Lower lobe of right lung (tissue), 2 donors: ENCODE results near the gene SEC23B. TPM values are rescaled to one million over a fixed set of nuclear protein-coding genes. Genes with fewer than 3 reads are reported as not detected.

Source experiments
- ATAC-seq, 2 donors: fragments of 200-7000 bp; cut with Tn5 transposase; one replicate each; pipeline ENCODE4 v1.9.1; 2020 to 2022; ENCODE audit warnings: mild to moderate bottlenecking in 2 of 2, moderate library complexity in 2 of 2
- DNase-seq: peaks from one replicate; pipeline ENCODE4 v3.0.0-alpha.2; 2020
- H3K27ac ChIP-seq: fragments of 200-600 bp; one replicate; pipeline ENCODE4 v1.8.0; 2022
- H3K27me3 ChIP-seq: fragments of 200-600 bp; one replicate; pipeline ENCODE4 v1.8.0; 2022; ENCODE audit warnings: low read depth
- H3K36me3 ChIP-seq: fragments of 200-600 bp; one replicate; pipeline ENCODE4 v1.8.0; 2022; ENCODE audit warnings: mild to moderate bottlenecking
- H3K4me1 ChIP-seq: fragments of 200-600 bp; one replicate; pipeline ENCODE4 v1.8.0; 2022
- H3K4me3 ChIP-seq: fragments of 200-600 bp; one replicate; pipeline ENCODE4 v1.8.0; 2022; ENCODE audit warnings: mild to moderate bottlenecking
- H3K9me3 ChIP-seq: fragments of 200-600 bp; one replicate; pipeline ENCODE4 v1.8.0; 2022
- CTCF ChIP-seq: fragments of 200-600 bp; IDR thresholded peaks from one replicate; pipeline ENCODE4 v1.8.0; 2022; ENCODE audit warnings: antibody characterized with exemption, mild to moderate bottlenecking
- intact Hi-C: fragments of 100-400 bp; cut with DNase I; formaldehyde crosslinking; loops from one replicate; pipeline ENCODE4 v1.11.0; 2022
- total RNA-seq: library from RNA; stranded (reverse); fragmentation: NEBNext Ultra II Directional; extraction: Animal tissue kit (Norgen Biotek cat#: 25700); gene quantifications from one replicate; pipeline ENCODE4 v1.2.1, GENCODE V29; 2021
- donor health status: DM: no; HTN: yes; CAD: no; lungs with severe emphysema.

SEC23B gene
- total RNA-seq, 1 donor from 2014 or later: 51.2 TPM

GRCh38 chr20:18533978-18534644 lies 26.4 kb downstream of the SEC23B start:
- Histone ChIP-seq H3K27me3 (no peaks in the 10 kb centered on the region), H3K9me3 (no peaks in the 10 kb centered on the region), H3K4me1 (no peaks in the 10 kb centered on the region), H3K4me3 (no peak overlapping the region), H3K36me3 (peaks cover 92% of the 10 kb centered on the region), H3K27ac (no peak overlapping the region)
- intact Hi-C loops: no loop called here
- ATAC-seq (no peak), DNase-seq (no peak)
- TF ChIP-seq CTCF: no peak

GRCh38 chr20:18537651-18538050 lies 29.9 kb downstream of the SEC23B start:
- no peak for ATAC-seq
- no peak for TF ChIP-seq CTCF
- H3K27me3 ChIP-seq: no peaks in the 10 kb centered on the region
- no peak for DNase-seq
- no peak overlapping the region for H3K4me3 ChIP-seq
- no peak overlapping the region for H3K27ac ChIP-seq
- H3K36me3 ChIP-seq: peaks cover 88% of the 10 kb centered on the region
- H3K9me3 ChIP-seq: no peaks in the 10 kb centered on the region
- intact Hi-C loops: no loop called here
- H3K4me1 ChIP-seq: no peaks in the 10 kb centered on the region

GRCh38 chr20:18541741-18542140 lies 34.0 kb downstream of the SEC23B start:
- no peaks in the 10 kb centered on the region for H3K4me1 ChIP-seq
- H3K4me3 ChIP-seq: no peak overlapping the region
- intact Hi-C loops: no loop called here
- peaks cover 88% of the 10 kb centered on the region for H3K36me3 ChIP-seq
- H3K27ac ChIP-seq: no peak overlapping the region
- no peaks in the 10 kb centered on the region for H3K27me3 ChIP-seq
- no peaks in the 10 kb centered on the region for H3K9me3 ChIP-seq
- DNase-seq: no peak
- TF ChIP-seq CTCF: no peak
- ATAC-seq: no peak

- H3K27ac ChIP-seq: no peak overlapping the region
- no peaks in the 10 kb centered on the region for H3K27me3 ChIP-seq
- no peaks in the 10 kb centered on the region for H3K4me1 ChIP-seq
- no peak for ATAC-seq
- H3K9me3 ChIP-seq: no peaks in the 10 kb centered on the region
- no peak for DNase-seq
- no peak for TF ChIP-seq CTCF
- H3K36me3 ChIP-seq: peaks cover 91% of the 10 kb centered on the region
- intact Hi-C loops: no loop called here
- no peak overlapping the region for H3K4me3 ChIP-seq
Observed at GRCh38 chr20:18543216-18543615, 35.5 kb downstream of the SEC23B start.

- intact Hi-C loops: no loop called here
- H3K36me3 ChIP-seq: peaks cover 94% of the 10 kb centered on the region
- no peak overlapping the region for H3K27ac ChIP-seq
- H3K27me3 ChIP-seq: no peaks in the 10 kb centered on the region
- no peaks in the 10 kb centered on the region for H3K4me1 ChIP-seq
- no peak for DNase-seq
- ATAC-seq: no peak
- no peaks in the 10 kb centered on the region for H3K9me3 ChIP-seq
- H3K4me3 ChIP-seq: no peak overlapping the region
- no peak for TF ChIP-seq CTCF
Observed at GRCh38 chr20:18543932-18544331, 36.2 kb downstream of the SEC23B start.
